H9 (cell line): ENCODE data around the gene PLAGL1. TPM values are rescaled to one million over a fixed set of nuclear protein-coding genes. Genes with fewer than 3 reads are reported as not detected.
A peak's percentile ranks its signal among the peaks of the same experiment; 100 is the strongest.

ENCODE experiments used
- DNase-seq: peaks from one replicate; pipeline ENCODE4 v3.0.0-alpha.2; 2017
- H2AFZ ChIP-seq: one replicate; pipeline ENCODE4 v1.6.1; 2013; ENCODE audit warnings: mild to moderate bottlenecking, low read length, control low read depth, moderate library complexity
- H2AK5ac ChIP-seq: 2 replicates; pipeline ENCODE4 v1.6.1; 2013; ENCODE audit warnings: low read length, control low read depth, mixed read lengths; ENCODE audit not compliant: insufficient read length
- H2BK120ac ChIP-seq: one replicate; pipeline ENCODE4 v1.6.1; 2013; ENCODE audit warnings: low read depth, mild to moderate bottlenecking, low read length, control low read depth, inconsistent platforms; ENCODE audit not compliant: poor library complexity, severe bottlenecking
- H2BK12ac ChIP-seq: 2 replicates; pipeline ENCODE4 v1.6.1; 2013; ENCODE audit warnings: low read length, control low read depth, mixed read lengths, low read depth; ENCODE audit not compliant: insufficient read length
- H2BK15ac ChIP-seq: 2 replicates; pipeline ENCODE4 v1.6.1; 2013; ENCODE audit warnings: low read depth, low read length, control low read depth
- H2BK20ac ChIP-seq: one replicate; pipeline ENCODE4 v1.6.1; 2013; ENCODE audit warnings: low read depth, mild to moderate bottlenecking, low read length, control low read depth, inconsistent platforms; ENCODE audit not compliant: poor library complexity, severe bottlenecking
- H2BK5ac ChIP-seq: 2 replicates; pipeline ENCODE4 v1.6.1; 2013; ENCODE audit warnings: low read length, control low read depth, mixed read lengths; ENCODE audit not compliant: insufficient read length
- H3K14ac ChIP-seq: 2 replicates; pipeline ENCODE4 v1.6.1; 2013; ENCODE audit warnings: low read length, control low read depth; ENCODE audit not compliant: insufficient read depth
- H3K18ac ChIP-seq: 2 replicates; pipeline ENCODE4 v1.6.1; 2013; ENCODE audit warnings: low read depth, mild to moderate bottlenecking, mixed read lengths, low read length, control low read depth; ENCODE audit not compliant: insufficient read length
- H3K23ac ChIP-seq: 2 replicates; pipeline ENCODE4 v1.6.1; 2013; ENCODE audit warnings: low read length, control low read depth, mixed read lengths, low read depth; ENCODE audit not compliant: insufficient read length
- H3K23me2 ChIP-seq: 2 replicates; pipeline ENCODE4 v1.6.1; 2013; ENCODE audit warnings: low read depth, mild to moderate bottlenecking, mixed read lengths, low read length, control low read depth; ENCODE audit not compliant: insufficient read length, poor library complexity, severe bottlenecking
- H3K27ac ChIP-seq: 2 replicates; pipeline ENCODE4 v1.5.1; 2013; ENCODE audit warnings: low read length, control low read depth, mixed read lengths, low read depth; ENCODE audit not compliant: insufficient read length
- H3K27me3 ChIP-seq: 2 replicates; pipeline ENCODE4 v1.6.1; 2013; ENCODE audit warnings: low read length, control low read depth, inconsistent platforms; ENCODE audit not compliant: insufficient read depth
- H3K4ac ChIP-seq: 2 replicates; pipeline ENCODE4 v1.6.1; 2013; ENCODE audit warnings: low read depth, mild to moderate bottlenecking, control low read depth, inconsistent platforms, low read length, moderate library complexity
- H3K4me1 ChIP-seq: 2 replicates; pipeline ENCODE4 v1.6.1; 2013; ENCODE audit warnings: low read length, control low read depth, inconsistent platforms; ENCODE audit not compliant: insufficient read depth
- H3K4me2 ChIP-seq: 2 replicates; pipeline ENCODE4 v1.6.1; 2013; ENCODE audit warnings: low read length, control low read depth, mixed read lengths; ENCODE audit not compliant: insufficient read length, insufficient read depth
- H3K56ac ChIP-seq: 2 replicates; pipeline ENCODE4 v1.6.1; 2013; ENCODE audit warnings: low read depth, mild to moderate bottlenecking, mixed read lengths, low read length, control low read depth; ENCODE audit not compliant: insufficient read length
- H3K79me1 ChIP-seq: 2 replicates; pipeline ENCODE4 v1.6.1; 2013; ENCODE audit warnings: low read depth, mild to moderate bottlenecking, moderate library complexity, low read length, control low read depth, inconsistent platforms; ENCODE audit not compliant: insufficient read depth, poor library complexity, severe bottlenecking
- H3K79me2 ChIP-seq: 2 replicates; pipeline ENCODE4 v1.6.1; 2013; ENCODE audit warnings: low read length, control low read depth, inconsistent platforms; ENCODE audit not compliant: insufficient read depth
- H3K9ac ChIP-seq: 2 replicates; pipeline ENCODE4 v1.6.1; 2013; ENCODE audit warnings: low read length, control low read depth, mixed read lengths; ENCODE audit not compliant: insufficient read length; ENCODE audit errors: extremely low read depth
- H3K9me3 ChIP-seq: one replicate; pipeline ENCODE4 v1.6.1; 2013; ENCODE audit warnings: low read depth, low read length, inconsistent platforms; ENCODE audit not compliant: control insufficient read depth
- H3T11ph ChIP-seq: one replicate; pipeline ENCODE4 v1.6.1; 2013; ENCODE audit warnings: mild to moderate bottlenecking, low read length, control low read depth, inconsistent platforms
- H4K20me1 ChIP-seq: one replicate; pipeline ENCODE4 v1.6.1; 2013; ENCODE audit not compliant: control insufficient read depth, insufficient read length, insufficient read depth
- H4K5ac ChIP-seq: 2 replicates; pipeline ENCODE4 v1.6.1; 2013; ENCODE audit warnings: low read depth, mild to moderate bottlenecking, mixed read lengths, low read length, control low read depth; ENCODE audit not compliant: insufficient read length
- H4K8ac ChIP-seq: replicated peaks from 2 replicates; pipeline ENCODE4 v1.6.1; 2013; ENCODE audit warnings: low read length, control low read depth, mixed read lengths, low read depth; ENCODE audit not compliant: insufficient read length
- H4K91ac ChIP-seq: 2 replicates; pipeline ENCODE4 v1.6.1; 2013; ENCODE audit warnings: low read depth, mild to moderate bottlenecking, moderate library complexity, mixed read lengths, low read length, control low read depth; ENCODE audit not compliant: insufficient read length
- H3K27ac Mint-ChIP-seq, 3 experiments: 2 replicates in 2 of 3; 3 replicates in 1 of 3; pipeline ENCODE4 v1.8.0; 2020 to 2021; ENCODE audit warnings: mixed read lengths in 3 of 3, mild to moderate bottlenecking in 1 of 3, moderate library complexity in 1 of 3
- H3K27me3 Mint-ChIP-seq: 2 replicates; pipeline ENCODE4 v1.8.0; 2021; ENCODE audit warnings: low read depth, mild to moderate bottlenecking, moderate library complexity, mixed read lengths
- H3K36me3 Mint-ChIP-seq, 3 experiments: 2 replicates in 2 of 3; 3 replicates in 1 of 3; pipeline ENCODE4 v1.8.0; 2020 to 2021; ENCODE audit warnings: low read depth in 3 of 3, mixed read lengths in 3 of 3; ENCODE audit not compliant: insufficient read depth in 1 of 3
- H3K4me1 Mint-ChIP-seq, 2 experiments: 2 replicates each; pipeline ENCODE4 v1.8.0; 2020; ENCODE audit warnings: mixed read lengths in 2 of 2
- H3K4me3 Mint-ChIP-seq, 2 experiments: 2 replicates in 1 of 2; 3 replicates in 1 of 2; pipeline ENCODE4 v1.8.0; 2020 to 2021; ENCODE audit warnings: mild to moderate bottlenecking in 2 of 2, mixed read lengths in 2 of 2, moderate library complexity in 1 of 2
- H3K9me3 Mint-ChIP-seq, 2 experiments: 2 replicates in 1 of 2; 3 replicates in 1 of 2; pipeline ENCODE4 v1.8.0; 2020; ENCODE audit warnings: mild to moderate bottlenecking in 2 of 2, mixed read lengths in 2 of 2, moderate library complexity in 1 of 2
- total RNA-seq: library from RNA; stranded (reverse); gene quantifications from 2 replicates; pipeline ENCODE4 v1.2.1, GENCODE V29; 2021
- TF ChIP-seq, protein P1 (sequence below): fragments of 200-600 bp; sonication (generic); conservative IDR thresholded peaks from 3 replicates; pipeline ENCODE4 v1.8.0; 2021; ENCODE audit warnings: antibody characterized with exemption, mild to moderate bottlenecking

Gene PLAGL1
- total RNA-seq, 1 experiment from 2014 or later, result 1.9 TPM

DNA sequence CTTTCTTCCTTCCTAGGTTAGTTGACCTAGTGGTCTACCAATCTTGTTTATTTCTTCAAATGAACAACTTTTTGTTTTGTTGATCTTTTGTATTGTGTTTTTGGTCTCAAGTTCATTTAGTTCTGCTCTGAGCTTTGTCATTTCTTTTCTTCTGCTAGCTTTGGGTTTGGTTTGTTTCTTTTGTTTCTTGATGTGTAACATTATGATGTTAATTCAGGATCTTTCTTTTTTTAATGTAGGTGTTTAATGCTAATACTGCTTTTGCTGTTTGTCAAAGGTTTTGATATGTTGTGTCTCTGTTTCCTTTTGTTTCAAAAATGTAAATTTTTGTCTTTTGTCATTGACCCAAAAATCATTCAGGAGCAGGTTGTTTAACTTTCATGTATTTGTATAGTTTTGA, 78.1 kb downstream of the PLAGL1 start:
- Histone ChIP-seq H2BK20ac (no peak overlapping the region), H3K23me2 (no peaks in the 10 kb centered on the region), H3K79me2 (no peaks in the 10 kb centered on the region), H3K14ac (no peak overlapping the region), H3K4ac (no peak overlapping the region), H4K5ac (no peak overlapping the region), H3K9ac (no peak overlapping the region), H2AK5ac (no peak overlapping the region), H2BK15ac (no peak overlapping the region), H3K27me3 (no peaks in the 10 kb centered on the region), H3K23ac (no peak overlapping the region), H4K8ac (no peak overlapping the region), H3T11ph (no peak overlapping the region), H3K27ac (no peak overlapping the region), H3K9me3 (no peaks in the 10 kb centered on the region), H3K4me2 (no peak overlapping the region), H2BK5ac (no peak overlapping the region), H3K79me1 (no peaks in the 10 kb centered on the region), H2AFZ (no peak overlapping the region), H4K20me1 (no peaks in the 10 kb centered on the region), H3K4me1 (no peaks in the 10 kb centered on the region), H2BK120ac (no peak overlapping the region), H4K91ac (no peak overlapping the region), H3K18ac (no peak overlapping the region), H2BK12ac (no peak overlapping the region), H3K56ac (no peak overlapping the region)
- TF ChIP-seq, protein P1, sequence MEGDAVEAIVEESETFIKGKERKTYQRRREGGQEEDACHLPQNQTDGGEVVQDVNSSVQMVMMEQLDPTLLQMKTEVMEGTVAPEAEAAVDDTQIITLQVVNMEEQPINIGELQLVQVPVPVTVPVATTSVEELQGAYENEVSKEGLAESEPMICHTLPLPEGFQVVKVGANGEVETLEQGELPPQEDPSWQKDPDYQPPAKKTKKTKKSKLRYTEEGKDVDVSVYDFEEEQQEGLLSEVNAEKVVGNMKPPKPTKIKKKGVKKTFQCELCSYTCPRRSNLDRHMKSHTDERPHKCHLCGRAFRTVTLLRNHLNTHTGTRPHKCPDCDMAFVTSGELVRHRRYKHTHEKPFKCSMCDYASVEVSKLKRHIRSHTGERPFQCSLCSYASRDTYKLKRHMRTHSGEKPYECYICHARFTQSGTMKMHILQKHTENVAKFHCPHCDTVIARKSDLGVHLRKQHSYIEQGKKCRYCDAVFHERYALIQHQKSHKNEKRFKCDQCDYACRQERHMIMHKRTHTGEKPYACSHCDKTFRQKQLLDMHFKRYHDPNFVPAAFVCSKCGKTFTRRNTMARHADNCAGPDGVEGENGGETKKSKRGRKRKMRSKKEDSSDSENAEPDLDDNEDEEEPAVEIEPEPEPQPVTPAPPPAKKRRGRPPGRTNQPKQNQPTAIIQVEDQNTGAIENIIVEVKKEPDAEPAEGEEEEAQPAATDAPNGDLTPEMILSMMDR, result no peak
- no peak for DNase-seq
- Mint-ChIP-seq H3K9me3 (peaks cover 34 to 44% of the 10 kb centered on the region in 2 experiments), H3K36me3 (peaks cover 17 to 45% (median 23%) of the 10 kb centered on the region in 3 experiments), H3K27me3 (peaks cover 4% of the 10 kb centered on the region), H3K4me1 (peaks cover 24 to 36% of the 10 kb centered on the region in 2 experiments), H3K27ac (peak overlapping the region; percentile 25 to 73 (median 71); a peak in 5 of 7 replicates), H3K4me3 (no peak overlapping the region)
